Measurements from ENCODE around the gene BBS4. TPM values are rescaled to one million over a fixed set of nuclear protein-coding genes. Genes with fewer than 3 reads are reported as not detected.

BBS4 gene
- total RNA-seq, 1 donor = 24.9 TPM

DNA sequence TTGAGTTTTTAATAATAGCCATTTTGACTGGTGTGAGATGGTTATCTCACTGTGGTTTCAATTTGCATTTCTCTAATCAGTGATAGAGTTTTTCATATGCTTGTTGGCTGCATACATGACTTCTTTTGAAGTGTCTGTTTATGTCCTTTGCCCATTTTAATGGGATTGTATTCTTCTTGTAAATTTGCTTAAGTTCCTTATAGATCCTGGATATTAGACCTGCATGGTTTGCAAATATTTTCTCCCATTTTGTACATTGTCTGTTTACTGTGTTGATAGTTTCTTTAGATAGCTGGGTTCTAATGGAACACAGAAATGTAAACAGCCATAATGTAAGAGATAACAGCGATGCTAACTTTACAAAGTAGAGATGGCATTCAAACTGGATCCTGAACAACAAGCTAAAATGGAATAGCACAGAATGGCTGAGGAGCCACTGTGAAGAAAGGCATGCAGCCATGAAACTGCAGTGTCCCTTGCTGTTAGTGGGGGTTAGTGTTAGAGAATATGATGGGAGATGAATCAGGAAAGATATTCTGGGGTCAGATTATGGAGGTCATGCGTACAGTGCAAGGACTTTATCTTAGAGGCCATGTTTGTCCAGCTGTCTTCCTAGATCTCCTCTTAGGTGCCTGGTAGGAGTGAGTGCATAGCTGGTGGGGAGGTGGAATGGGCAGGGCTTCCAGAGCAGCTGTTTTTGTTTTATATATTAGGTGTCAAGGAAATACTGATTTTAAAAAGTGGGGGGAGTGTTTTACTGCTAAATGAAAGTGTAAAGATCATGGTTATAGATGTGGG is 48.1 kb downstream of the BBS4 start:
- no peak for DNase-seq (ENCODE audit: low read depth)
- no peak overlapping the region for H3K4me3 ChIP-seq (ENCODE audit: low read depth, low read length)
- TF ChIP-seq, protein P1, sequence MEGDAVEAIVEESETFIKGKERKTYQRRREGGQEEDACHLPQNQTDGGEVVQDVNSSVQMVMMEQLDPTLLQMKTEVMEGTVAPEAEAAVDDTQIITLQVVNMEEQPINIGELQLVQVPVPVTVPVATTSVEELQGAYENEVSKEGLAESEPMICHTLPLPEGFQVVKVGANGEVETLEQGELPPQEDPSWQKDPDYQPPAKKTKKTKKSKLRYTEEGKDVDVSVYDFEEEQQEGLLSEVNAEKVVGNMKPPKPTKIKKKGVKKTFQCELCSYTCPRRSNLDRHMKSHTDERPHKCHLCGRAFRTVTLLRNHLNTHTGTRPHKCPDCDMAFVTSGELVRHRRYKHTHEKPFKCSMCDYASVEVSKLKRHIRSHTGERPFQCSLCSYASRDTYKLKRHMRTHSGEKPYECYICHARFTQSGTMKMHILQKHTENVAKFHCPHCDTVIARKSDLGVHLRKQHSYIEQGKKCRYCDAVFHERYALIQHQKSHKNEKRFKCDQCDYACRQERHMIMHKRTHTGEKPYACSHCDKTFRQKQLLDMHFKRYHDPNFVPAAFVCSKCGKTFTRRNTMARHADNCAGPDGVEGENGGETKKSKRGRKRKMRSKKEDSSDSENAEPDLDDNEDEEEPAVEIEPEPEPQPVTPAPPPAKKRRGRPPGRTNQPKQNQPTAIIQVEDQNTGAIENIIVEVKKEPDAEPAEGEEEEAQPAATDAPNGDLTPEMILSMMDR (IDR thresholded peaks at IDR 0.05; ENCODE audit: insufficient read depth, low read length) = no peak

DNA sequence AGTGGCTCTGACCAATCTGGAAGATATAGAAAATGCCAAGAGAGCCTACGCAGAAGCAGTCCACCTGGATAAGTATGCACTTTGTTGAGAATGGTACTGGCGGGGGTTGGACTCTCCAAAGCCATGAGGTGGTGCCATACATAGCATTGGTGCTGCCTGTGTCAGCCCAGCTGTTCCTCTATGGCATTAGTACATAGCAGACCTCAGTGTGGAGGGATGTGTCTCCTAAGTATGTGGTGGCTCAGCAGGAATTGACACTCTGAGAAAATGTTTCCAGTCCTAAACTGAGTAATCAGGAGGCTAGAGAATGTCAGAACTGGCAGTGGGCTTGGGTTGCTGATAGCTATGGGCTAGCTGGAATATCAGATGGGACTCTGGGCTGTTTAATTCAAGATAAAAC is 49.1 kb downstream of the BBS4 start:
- H3K4me3 ChIP-seq (ENCODE audit: low read depth, low read length) = no peak overlapping the region
- TF ChIP-seq, protein P1 (IDR thresholded peaks at IDR 0.05; ENCODE audit: insufficient read depth, low read length) = no peak
- no peak for DNase-seq (ENCODE audit: low read depth)

DNA sequence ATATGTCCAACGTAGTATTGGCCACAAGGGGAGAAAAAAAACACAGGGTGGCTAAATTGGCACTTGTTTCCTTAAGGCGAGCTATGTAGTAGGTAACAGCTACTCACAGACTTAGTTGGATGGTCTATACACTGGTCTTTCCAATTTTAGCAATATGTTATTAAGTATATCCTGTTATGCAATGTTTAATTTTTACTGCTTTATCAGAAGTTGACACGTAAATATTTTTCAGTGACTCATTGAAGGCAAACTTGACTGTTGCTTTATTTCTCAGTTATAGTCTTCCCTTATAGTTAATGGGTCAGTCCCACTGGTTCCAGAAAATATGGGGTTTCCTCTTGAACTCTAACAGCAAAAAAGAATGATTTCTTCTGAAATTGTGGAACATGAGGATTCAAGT is 51.1 kb downstream of the BBS4 start:
- no peak overlapping the region for H3K4me3 ChIP-seq (ENCODE audit: low read depth, low read length)
- TF ChIP-seq, protein P1 (IDR thresholded peaks at IDR 0.05; ENCODE audit: insufficient read depth, low read length) = no peak
- no peak for DNase-seq (ENCODE audit: low read depth)

DNA sequence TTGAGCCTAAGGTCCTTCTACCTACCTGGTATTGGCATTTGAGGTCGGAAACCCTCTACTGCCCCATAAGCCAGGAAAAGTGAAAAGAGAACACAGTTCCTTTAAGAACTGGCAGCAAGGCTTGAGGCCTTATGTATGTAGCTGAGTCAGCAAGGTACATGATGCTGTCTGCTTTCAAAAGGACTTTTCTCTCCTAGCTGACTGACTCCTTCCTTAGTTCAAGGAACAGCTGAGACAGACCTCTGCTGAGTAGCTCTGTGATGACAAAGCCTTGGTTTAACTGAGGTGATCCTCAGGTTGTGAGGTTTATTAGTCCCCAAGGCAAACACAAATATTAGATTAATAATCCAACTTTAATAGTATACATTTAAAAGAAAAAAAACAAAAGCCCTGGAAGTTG is 51.7 kb downstream of the BBS4 start:
- TF ChIP-seq, protein P1 (IDR thresholded peaks at IDR 0.05; ENCODE audit: insufficient read depth, low read length) = no peak
- no peak overlapping the region for H3K4me3 ChIP-seq (ENCODE audit: low read depth, low read length)
- no peak for DNase-seq (ENCODE audit: low read depth)

DNA sequence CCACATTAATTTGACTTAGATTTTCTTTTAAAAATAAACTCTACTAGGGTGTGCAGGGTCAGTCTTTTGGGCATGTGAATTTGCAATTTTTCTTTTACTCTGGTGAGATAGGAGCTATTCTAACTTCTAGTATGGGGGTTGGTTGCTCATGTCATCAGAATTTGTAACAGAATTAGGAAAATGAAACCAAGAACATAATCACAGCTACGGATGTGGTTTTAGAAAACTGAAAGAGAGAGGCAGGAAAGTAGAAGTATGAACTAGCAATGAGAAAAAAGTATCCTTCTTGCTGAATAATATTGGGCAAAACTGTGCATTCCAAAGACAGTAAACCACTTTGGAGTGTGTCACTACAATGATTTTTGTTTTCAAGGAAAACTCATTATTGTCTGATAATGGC is 54.2 kb downstream of the BBS4 start:
- no peak for DNase-seq (ENCODE audit: low read depth)
- no peak overlapping the region for H3K4me3 ChIP-seq (ENCODE audit: low read depth, low read length)
- TF ChIP-seq, protein P1 (IDR thresholded peaks at IDR 0.05; ENCODE audit: insufficient read depth, low read length) = no peak

DNA sequence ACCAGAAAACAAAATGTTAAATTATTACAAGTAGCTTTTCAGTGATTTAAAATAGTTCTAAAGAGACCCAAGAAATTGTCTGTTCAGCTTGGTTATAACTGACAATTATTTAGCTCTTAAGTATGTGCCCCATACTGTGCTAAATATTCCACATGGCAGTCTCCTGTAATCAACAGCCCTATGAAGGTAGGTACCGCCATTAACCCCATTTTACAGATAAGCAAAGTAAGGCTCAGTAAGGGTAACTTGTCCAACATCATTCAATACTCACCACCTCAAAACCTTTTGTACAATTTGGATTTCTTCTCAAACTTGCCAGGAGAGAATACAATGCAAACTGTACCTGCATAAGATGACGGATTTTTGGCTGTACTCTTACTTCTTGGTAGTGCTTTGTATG is 63.7 kb downstream of the BBS4 start:
- no peak overlapping the region for H3K4me3 ChIP-seq (ENCODE audit: low read depth, low read length)
- TF ChIP-seq, protein P1 (IDR thresholded peaks at IDR 0.05; ENCODE audit: insufficient read depth, low read length) = no peak
- no peak for DNase-seq (ENCODE audit: low read depth)

All from fibroblast of the aortic adventitia (primary cell).